Measurements from ENCODE around the gene SERHL2. TPM values are rescaled to one million over a fixed set of nuclear protein-coding genes. Genes with fewer than 3 reads are reported as not detected.
"Not testable (repeated sequence)": the region's sequence is repeated elsewhere in the genome, so short reads cannot be mapped to it uniquely, and the experiment has no call there.

SERHL2 gene
- total RNA-seq, 1 experiment from 2014 or later, result 1.0 TPM

DNA sequence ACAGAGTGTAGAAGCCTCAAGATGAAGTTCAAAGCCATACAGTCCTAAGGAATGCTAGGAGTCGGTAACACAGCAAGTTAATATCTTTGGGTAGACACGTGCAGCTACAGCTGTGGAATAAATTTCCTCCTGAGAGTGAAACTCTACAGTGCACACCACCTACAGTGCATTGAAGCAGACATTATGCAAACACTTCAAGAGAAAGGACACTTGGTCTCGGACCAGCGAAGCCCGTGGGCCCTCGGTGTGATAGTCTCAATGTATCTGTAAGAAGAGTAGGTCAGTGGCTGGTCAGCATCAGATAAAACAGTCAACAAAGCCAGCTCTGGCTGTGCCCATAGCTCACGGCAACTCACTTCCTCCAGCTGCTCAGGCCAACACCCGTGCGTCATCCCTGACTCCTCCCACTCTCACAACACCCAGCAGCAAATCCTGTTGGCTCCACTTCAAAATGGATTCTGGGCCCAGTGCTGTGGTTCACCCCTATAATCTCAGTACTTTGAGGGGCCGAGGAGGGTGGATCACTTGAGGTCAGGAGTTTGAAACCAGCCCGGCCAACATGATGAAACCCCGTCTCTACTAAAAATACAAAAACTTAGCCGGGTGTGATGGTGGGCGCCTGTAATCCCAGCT lies 16.4 kb upstream of the SERHL2 start:
- not testable (repeated sequence) for H3K79me2 ChIP-seq (ENCODE audit: insufficient read depth, low read length); H2AFZ ChIP-seq (ENCODE audit: low read length); H2BK15ac ChIP-seq (ENCODE audit: low read depth, low read length); H4K91ac ChIP-seq (ENCODE audit: insufficient read length, low read depth, low read length); H3K18ac ChIP-seq (ENCODE audit: insufficient read length, low read depth, low read length); H3K4me2 ChIP-seq (ENCODE audit: insufficient read depth, insufficient read length, low read length); H2BK12ac ChIP-seq (ENCODE audit: insufficient read length, low read depth, low read length); H2BK5ac ChIP-seq (ENCODE audit: insufficient read length, low read length); H3K4me1 ChIP-seq (ENCODE audit: insufficient read depth, low read length); H4K8ac ChIP-seq (replicated peaks; ENCODE audit: insufficient read length, low read depth, low read length); H3K27ac ChIP-seq (ENCODE audit: insufficient read length, low read depth, low read length); H3K9me3 Mint-ChIP-seq; H3K14ac ChIP-seq (ENCODE audit: insufficient read depth, low read length); H3K4me3 Mint-ChIP-seq; H3K4ac ChIP-seq (ENCODE audit: low read depth, low read length); H3K36me3 Mint-ChIP-seq (ENCODE audit: insufficient read depth in 1 of 3, low read depth in 3 of 3); H2AK5ac ChIP-seq (ENCODE audit: insufficient read length, low read length); H3K23me2 ChIP-seq (ENCODE audit: insufficient read length, low read depth, low read length, poor library complexity, severe bottlenecking); H3K4me1 Mint-ChIP-seq; H3K56ac ChIP-seq (ENCODE audit: insufficient read length, low read depth, low read length); H4K20me1 ChIP-seq (ENCODE audit: control insufficient read depth, insufficient read depth, insufficient read length); H3T11ph ChIP-seq (ENCODE audit: low read length); H3K9me3 ChIP-seq (ENCODE audit: control insufficient read depth, low read depth, low read length); H2BK120ac ChIP-seq (ENCODE audit: low read depth, low read length, poor library complexity, severe bottlenecking); DNase-seq; H3K79me1 ChIP-seq (ENCODE audit: insufficient read depth, low read depth, low read length, poor library complexity, severe bottlenecking); H4K5ac ChIP-seq (ENCODE audit: insufficient read length, low read depth, low read length); H3K9ac ChIP-seq (ENCODE audit: extremely low read depth, insufficient read length, low read length); H2BK20ac ChIP-seq (ENCODE audit: low read depth, low read length, poor library complexity, severe bottlenecking); H3K27me3 ChIP-seq (ENCODE audit: insufficient read depth, low read length); H3K23ac ChIP-seq (ENCODE audit: insufficient read length, low read depth, low read length)
- Mint-ChIP-seq H3K27me3 (ENCODE audit: low read depth) (peaks cover 14% of the 10 kb centered on the region), H3K27ac (peak overlapping the region in 1 of 3 experiments; percentile 64; a peak in 1 of 7 replicates)
- WGBS (ENCODE audit: extremely low coverage, insufficient read length, low lambda C conversion rate), result no CpG with 5 or more reads among the region's 14 CpGs

DNA sequence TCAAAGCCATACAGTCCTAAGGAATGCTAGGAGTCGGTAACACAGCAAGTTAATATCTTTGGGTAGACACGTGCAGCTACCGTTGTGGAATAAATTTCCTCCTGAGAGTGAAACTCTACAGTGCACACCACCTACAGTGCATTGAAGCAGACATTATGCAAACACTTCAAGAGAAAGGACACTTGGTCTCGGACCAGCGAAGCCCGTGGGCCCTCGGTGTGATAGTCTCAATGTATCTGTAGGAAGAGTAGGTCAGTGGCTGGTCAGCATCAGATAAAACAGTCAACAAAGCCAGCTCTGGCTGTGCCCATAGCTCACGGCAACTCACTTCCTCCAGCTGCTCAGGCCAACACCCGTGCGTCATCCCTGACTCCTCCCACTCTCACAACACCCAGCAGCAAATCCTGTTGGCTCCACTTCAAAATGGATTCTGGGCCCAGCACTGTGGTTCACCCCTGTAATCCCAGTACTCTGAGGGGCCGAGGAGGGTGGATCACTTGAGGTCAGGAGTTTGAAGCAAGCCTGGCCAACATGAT lies 14.5 kb upstream of the SERHL2 start:
- not testable (repeated sequence) for H2BK120ac ChIP-seq (ENCODE audit: low read depth, low read length, poor library complexity, severe bottlenecking); H3K14ac ChIP-seq (ENCODE audit: insufficient read depth, low read length); H2BK15ac ChIP-seq (ENCODE audit: low read depth, low read length); H3K4ac ChIP-seq (ENCODE audit: low read depth, low read length); H3K9me3 ChIP-seq (ENCODE audit: control insufficient read depth, low read depth, low read length); H3K4me3 Mint-ChIP-seq; H2BK5ac ChIP-seq (ENCODE audit: insufficient read length, low read length); H3K79me2 ChIP-seq (ENCODE audit: insufficient read depth, low read length); H2BK20ac ChIP-seq (ENCODE audit: low read depth, low read length, poor library complexity, severe bottlenecking); H3K23ac ChIP-seq (ENCODE audit: insufficient read length, low read depth, low read length); H2AK5ac ChIP-seq (ENCODE audit: insufficient read length, low read length); H3K4me1 ChIP-seq (ENCODE audit: insufficient read depth, low read length); H4K91ac ChIP-seq (ENCODE audit: insufficient read length, low read depth, low read length); H3K79me1 ChIP-seq (ENCODE audit: insufficient read depth, low read depth, low read length, poor library complexity, severe bottlenecking); H4K20me1 ChIP-seq (ENCODE audit: control insufficient read depth, insufficient read depth, insufficient read length); DNase-seq; H3K36me3 Mint-ChIP-seq (ENCODE audit: insufficient read depth in 1 of 3, low read depth in 3 of 3); H3K4me2 ChIP-seq (ENCODE audit: insufficient read depth, insufficient read length, low read length); H2AFZ ChIP-seq (ENCODE audit: low read length); H2BK12ac ChIP-seq (ENCODE audit: insufficient read length, low read depth, low read length); H3T11ph ChIP-seq (ENCODE audit: low read length); H3K9ac ChIP-seq (ENCODE audit: extremely low read depth, insufficient read length, low read length); H3K27ac ChIP-seq (ENCODE audit: insufficient read length, low read depth, low read length); H3K9me3 Mint-ChIP-seq; H3K23me2 ChIP-seq (ENCODE audit: insufficient read length, low read depth, low read length, poor library complexity, severe bottlenecking); H3K56ac ChIP-seq (ENCODE audit: insufficient read length, low read depth, low read length); H3K4me1 Mint-ChIP-seq; H4K8ac ChIP-seq (replicated peaks; ENCODE audit: insufficient read length, low read depth, low read length); H3K18ac ChIP-seq (ENCODE audit: insufficient read length, low read depth, low read length); H3K27me3 ChIP-seq (ENCODE audit: insufficient read depth, low read length); H4K5ac ChIP-seq (ENCODE audit: insufficient read length, low read depth, low read length); H3K27ac Mint-ChIP-seq
- peaks cover 19% of the 10 kb centered on the region for H3K27me3 Mint-ChIP-seq (ENCODE audit: low read depth)
- no CpG with 5 or more reads among the region's 11 CpGs for WGBS (ENCODE audit: extremely low coverage, insufficient read length, low lambda C conversion rate)
